Common myeloid progenitor, CD34-positive (primary cell): ENCODE measurements around the gene UNC13D.

Source experiments
- CTCF ChIA-PET: fragments of 350-600 bp; sonication (Branson Sonifier 250); formaldehyde crosslinking; loops from one replicate; lab custom pipeline; 2021; ENCODE audit warnings: antibody characterized with exemption; lab: Charles Lee
- POLR2A ChIA-PET: fragments of 350-600 bp; sonication (Branson Sonifier 250); formaldehyde crosslinking; loops from one replicate; lab custom pipeline; 2021; ENCODE audit warnings: antibody characterized with exemption; lab: Charles Lee
- DNase-seq, 3 donors: peaks; one replicate each; pipeline versions ENCODE4 v3.0.0 to v3.0.0-alpha.2; 2013
- H3K27ac ChIP-seq, 2 experiments: 1 replicate in 1 of 2; 2 replicates in 1 of 2; pipeline ENCODE4 v1.7.0; 2013; ENCODE audit warnings: inconsistent platforms in 2 of 2, low read length in 2 of 2, mild to moderate bottlenecking in 2 of 2, low read depth in 1 of 2, moderate library complexity in 1 of 2; ENCODE audit not compliant: severe bottlenecking in 2 of 2, insufficient read depth in 1 of 2, poor library complexity in 1 of 2
- H3K27me3 ChIP-seq, 5 experiments: replicated peaks in 2 of 5; 1 replicate in 3 of 5; 2 replicates in 2 of 5; pipeline versions ENCODE4 v1.6.1 to v1.7.0; 2013; ENCODE audit warnings: low read length in 4 of 5, mild to moderate bottlenecking in 2 of 5, moderate library complexity in 2 of 5, inconsistent platforms in 1 of 5; ENCODE audit not compliant: insufficient read depth in 5 of 5, control insufficient read depth in 4 of 5
- H3K36me3 ChIP-seq, 4 experiments: 1 replicate in 2 of 4; 2 replicates in 2 of 4; pipeline versions ENCODE4 v1.6.1 to v1.7.0; 2013; ENCODE audit warnings: low read length in 3 of 4, control low read depth in 1 of 4, mild to moderate bottlenecking in 1 of 4; ENCODE audit not compliant: control insufficient read depth in 4 of 4, insufficient read depth in 4 of 4
- H3K4me1 ChIP-seq, 4 experiments: 1 replicate in 3 of 4; 2 replicates in 1 of 4; pipeline versions ENCODE4 v1.6.1 to v1.7.1; 2013; ENCODE audit warnings: low read length in 3 of 4, mild to moderate bottlenecking in 3 of 4, control low read depth in 1 of 4, inconsistent platforms in 1 of 4, moderate library complexity in 1 of 4; ENCODE audit not compliant: control insufficient read depth in 4 of 4, insufficient read depth in 4 of 4; ENCODE audit errors: control extremely low read depth in 1 of 4
- H3K4me3 ChIP-seq, 7 experiments: 1 replicate in 4 of 7; 2 replicates in 3 of 7; pipeline versions ENCODE4 v1.5.1 to v1.7.0; 2013; ENCODE audit warnings: mild to moderate bottlenecking in 7 of 7, low read length in 6 of 7, moderate library complexity in 6 of 7, inconsistent platforms in 2 of 7, low read depth in 2 of 7, control low read depth in 1 of 7; ENCODE audit not compliant: insufficient read depth in 4 of 7, control insufficient read depth in 1 of 7; ENCODE audit errors: extremely low read depth in 1 of 7
- H3K9me3 ChIP-seq, 5 experiments: 1 replicate in 4 of 5; 2 replicates in 1 of 5; pipeline versions ENCODE4 v1.6.1 to v1.7.1; 2013; ENCODE audit warnings: low read length in 4 of 5, mild to moderate bottlenecking in 2 of 5, inconsistent platforms in 1 of 5, low read depth in 1 of 5, moderate library complexity in 1 of 5; ENCODE audit not compliant: control insufficient read depth in 4 of 5, insufficient read depth in 2 of 5; ENCODE audit errors: control extremely low read depth in 1 of 5
- WGBS: methylation state at CpG from one replicate; pipeline ENCODE4 v1.1.5; 2013; ENCODE audit not compliant: insufficient coverage; 5-methylcytosine and 5-hydroxymethylcytosine counted together

Gene UNC13D

GRCh38 chr17:75818326-75818885, 25.8 kb downstream of the UNC13D start:
- Histone ChIP-seq H3K4me3 (no peak overlapping the region), H3K9me3 (no peaks in the 10 kb centered on the region), H3K27me3 (no peaks in the 10 kb centered on the region), H3K4me1 (peaks cover 0 to 16% (median 12%) of the 10 kb centered on the region in 4 experiments), H3K36me3 (peaks cover 20 to 95% (median 77%) of the 10 kb centered on the region in 4 experiments), H3K27ac (no peak overlapping the region)
- ChIA-PET CTCF (interaction anchor here (1.5 to 3.3 kb wide), 3 partner anchors 11 to 55 kb away, joined by 4 to 12 read pairs (median 6); partner anchors contain the start of gene GALK1), POLR2A (no interaction called here)
- 98% methylated on average over 16 of the region's 16 CpGs for WGBS
- DNase-seq: no peak

- Histone ChIP-seq H3K36me3 (peaks cover 25 to 95% (median 78%) of the 10 kb centered on the region in 4 experiments), H3K27ac (no peak overlapping the region), H3K27me3 (no peaks in the 10 kb centered on the region), H3K4me3 (no peak overlapping the region), H3K4me1 (peaks cover 0 to 16% (median 12%) of the 10 kb centered on the region in 4 experiments), H3K9me3 (no peaks in the 10 kb centered on the region)
- POLR2A ChIA-PET: interaction anchor here (1.0 kb wide), 1 partner anchor 32 kb away, joined by 3 read pairs; no protein-coding TSS in a partner anchor
- 96% methylated on average over 5 of the region's 6 CpGs for WGBS
- DNase-seq: no peak
- CTCF ChIA-PET: interaction anchor here (0.8 to 3.3 kb wide), 6 partner anchors 9 to 54 kb away, joined by 3 to 12 read pairs (median 4); partner anchors contain the start of gene GALK1
Observed at GRCh38 chr17:75817571-75817970, 26.6 kb downstream of the UNC13D start.

GRCh38 chr17:75816693-75817092, 27.5 kb downstream of the UNC13D start:
- Histone ChIP-seq H3K27me3 (no peaks in the 10 kb centered on the region), H3K9me3 (no peaks in the 10 kb centered on the region), H3K27ac (no peak overlapping the region), H3K4me1 (peaks cover 0 to 8% (median 6%) of the 10 kb centered on the region in 4 experiments), H3K4me3 (no peak overlapping the region), H3K36me3 (peaks cover 27 to 95% (median 82%) of the 10 kb centered on the region in 4 experiments)
- DNase-seq: no peak
- ChIA-PET CTCF (interaction anchor here (0.9 to 1.8 kb wide), 4 partner anchors 10 to 51 kb away, joined by 3 to 8 read pairs (median 4); partner anchors contain the start of gene GALK1), POLR2A (interaction anchor here (1.0 kb wide), 1 partner anchor 32 kb away, joined by 3 read pairs; no protein-coding TSS in a partner anchor)
- WGBS: 91% methylated on average over 9 of the region's 9 CpGs

GRCh38 chr17:75815399-75815798, 28.8 kb downstream of the UNC13D start:
- Histone ChIP-seq H3K4me1 (no peaks in the 10 kb centered on the region), H3K4me3 (no peak overlapping the region), H3K36me3 (peaks cover 25 to 93% (median 78%) of the 10 kb centered on the region in 4 experiments), H3K9me3 (no peaks in the 10 kb centered on the region), H3K27ac (no peak overlapping the region), H3K27me3 (no peaks in the 10 kb centered on the region)
- WGBS: 100% methylated on average over 3 of the region's 3 CpGs
- POLR2A ChIA-PET: no interaction called here
- CTCF ChIA-PET: interaction anchor here (1.0 to 1.6 kb wide), 5 partner anchors 12 to 52 kb away, joined by 3 to 5 read pairs (median 4); no protein-coding TSS in a partner anchor
- no peak for DNase-seq

- Histone ChIP-seq H3K36me3 (peaks cover 22 to 93% (median 77%) of the 10 kb centered on the region in 4 experiments), H3K27me3 (no peaks in the 10 kb centered on the region), H3K4me1 (no peaks in the 10 kb centered on the region), H3K4me3 (no peak overlapping the region), H3K9me3 (no peaks in the 10 kb centered on the region), H3K27ac (no peak overlapping the region)
- no peak for DNase-seq
- WGBS: 93% methylated on average over 13 of the region's 13 CpGs
- POLR2A ChIA-PET: no interaction called here
- CTCF ChIA-PET: interaction anchor here (1.0 to 1.6 kb wide), 5 partner anchors 13 to 51 kb away, joined by 3 to 5 read pairs (median 4); no protein-coding TSS in a partner anchor
Observed at GRCh38 chr17:75814900-75815373, 29.3 kb downstream of the UNC13D start.

GRCh38 chr17:75814021-75814395, 30.2 kb downstream of the UNC13D start:
- Histone ChIP-seq H3K9me3 (no peaks in the 10 kb centered on the region), H3K27ac (no peak overlapping the region), H3K36me3 (peaks cover 21 to 94% (median 76%) of the 10 kb centered on the region in 4 experiments), H3K4me3 (no peak overlapping the region), H3K4me1 (no peaks in the 10 kb centered on the region), H3K27me3 (no peaks in the 10 kb centered on the region)
- 100% methylated on average over 6 of the region's 6 CpGs for WGBS
- DNase-seq: no peak
- POLR2A ChIA-PET: no interaction called here
- CTCF ChIA-PET: interaction anchor here (0.7 to 3.8 kb wide), 3 partner anchors 10 to 24 kb away, joined by 3 to 18 read pairs (median 5); no protein-coding TSS in a partner anchor
